Lower leg skin (tissue), 4 donors: Measurements from ENCODE around the gene KPNA5. TPM values are rescaled to one million over a fixed set of nuclear protein-coding genes. Genes with fewer than 3 reads are reported as not detected.

ENCODE experiments used
- DNase-seq, 2 donors: peaks; one replicate each; pipeline ENCODE4 v3.0.0-alpha.2; 2019; ENCODE audit warnings: low spot score in 2 of 2
- H3K4me3 ChIP-seq: fragments of 200-600 bp; sonication (generic); 2 replicates; pipeline ENCODE4 v1.5.1; 2017; ENCODE audit warnings: mild to moderate bottlenecking, low read depth; ENCODE audit not compliant: poor library complexity, severe bottlenecking
- CTCF ChIP-seq, 3 donors: fragments of 450-650 bp; IDR thresholded peaks; one replicate each; pipeline ENCODE4 v1.5.1; 2016; ENCODE audit warnings: antibody characterized with exemption in 3 of 3, mild to moderate bottlenecking in 3 of 3, moderate library complexity in 2 of 3
- POLR2A ChIP-seq, 2 donors: fragments of 450-650 bp; IDR thresholded peaks; one replicate each; pipeline ENCODE4 v1.6.1; 2016 to 2017; ENCODE audit warnings: antibody characterized with exemption in 2 of 2, mild to moderate bottlenecking in 1 of 2, moderate library complexity in 1 of 2
- WGBS, 2 donors: methylation state at CpG; one replicate each; pipeline ENCODE4 v1.1.5; 2018; 5-methylcytosine and 5-hydroxymethylcytosine counted together
- intact Hi-C: fragments of 100-400 bp; cut with DNase I; formaldehyde crosslinking; loops from one replicate; pipeline ENCODE4 v1.15.0; 2023; ENCODE audit warnings: low total_unique reads
- total RNA-seq, 4 donors: library from RNA; depleted of rRNA; stranded (reverse); fragments of >200 nt; gene quantifications; one replicate each; pipeline ENCODE4 v1.1.0, GENCODE V29; 2016

The KPNA5 gene
- total RNA-seq, 4 donors from 2014 or later, result 6.3 to 22.2 (median 8.9) TPM

DNA sequence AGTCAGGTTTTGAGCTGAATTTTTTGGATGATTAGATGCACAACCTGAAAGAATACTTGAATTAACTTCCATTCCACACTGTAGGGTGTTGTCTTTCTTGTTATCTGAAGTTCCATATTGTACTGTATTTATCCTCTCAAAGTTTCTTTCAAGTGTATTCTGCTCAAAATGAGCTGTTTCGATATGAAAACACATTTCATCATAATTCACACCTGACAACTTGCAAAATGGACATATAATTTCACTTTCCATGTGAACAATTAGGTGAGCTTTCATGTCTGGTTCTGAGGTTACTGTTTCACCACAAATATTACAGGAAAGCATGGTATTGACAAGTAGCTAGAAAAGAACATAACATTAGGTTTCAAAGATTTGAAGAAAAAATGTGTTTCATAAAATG, 14.1 kb upstream of the KPNA5 start:
- DNase-seq, result no peak
- TF ChIP-seq CTCF (IDR thresholded peaks at IDR 0.05), result no peak
- no peak for TF ChIP-seq POLR2A (IDR thresholded peaks at IDR 0.05)
- intact Hi-C loops, result no loop called here
- WGBS, 2 donors, result 55 to 62% methylated on average over 1 of the region's 1 CpG
- H3K4me3 ChIP-seq, result no peak overlapping the region

DNA sequence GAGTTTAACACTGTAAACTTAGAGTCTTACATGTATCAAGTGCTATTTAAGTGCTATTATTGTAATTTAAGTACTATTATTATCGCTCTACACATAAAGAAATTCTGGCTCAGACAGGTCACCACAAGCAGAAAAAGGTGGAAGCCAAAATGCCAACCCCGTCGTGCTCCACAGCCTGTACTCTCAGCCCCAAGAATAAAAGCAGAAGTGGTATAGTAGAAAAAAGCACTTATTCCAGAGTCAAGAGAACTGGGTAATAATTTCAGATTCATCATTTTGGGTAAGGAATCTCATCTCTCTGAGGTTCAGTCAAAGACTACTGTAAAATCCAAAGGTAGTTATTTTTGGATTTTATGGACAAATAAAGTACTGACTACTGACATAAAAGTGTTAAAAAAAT, 13.4 kb upstream of the KPNA5 start:
- 13 to 21% methylated on average over 3 of the region's 3 CpGs for WGBS, 2 donors
- intact Hi-C loops, result no loop called here
- no peak for DNase-seq
- TF ChIP-seq POLR2A (IDR thresholded peaks at IDR 0.05) (no peak), CTCF (IDR thresholded peaks at IDR 0.05) (no peak)
- no peak overlapping the region for H3K4me3 ChIP-seq

- WGBS, 2 donors, result 85 to 93% methylated on average over 4 of the region's 4 CpGs
- no peak for DNase-seq
- intact Hi-C loops, result no loop called here
- no peak for TF ChIP-seq CTCF (IDR thresholded peaks at IDR 0.05)
- TF ChIP-seq POLR2A (IDR thresholded peaks at IDR 0.05), result no peak
- no peak overlapping the region for H3K4me3 ChIP-seq
These were observed 8.7 kb upstream of the KPNA5 start for GRCh38 chr6:116672306-116672705.

DNA sequence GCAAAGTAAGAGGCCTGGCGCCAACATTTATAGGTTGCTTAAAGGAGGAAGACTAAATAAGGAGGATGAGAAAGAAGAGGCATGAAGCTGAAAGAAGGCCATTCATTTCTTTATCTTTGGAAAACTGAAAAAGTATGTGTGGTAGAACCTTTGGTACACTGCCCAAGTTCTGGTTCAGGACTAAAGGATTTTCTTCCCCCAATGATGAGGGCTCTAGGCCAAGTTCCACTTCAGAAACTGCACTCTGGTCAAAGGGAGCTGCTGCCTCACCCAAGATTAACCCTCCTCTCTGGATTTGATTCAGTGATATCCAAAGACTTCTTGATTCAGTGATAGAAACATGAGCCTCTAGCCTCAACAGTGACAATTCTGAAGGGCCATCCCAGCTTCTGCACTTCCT, 5.0 kb upstream of the KPNA5 start:
- no peak overlapping the region for H3K4me3 ChIP-seq
- WGBS, 2 donors, result 80 to 94% methylated on average over 1 of the region's 1 CpG
- intact Hi-C loops, result no loop called here
- DNase-seq, result no peak
- TF ChIP-seq CTCF (IDR thresholded peaks at IDR 0.05) (no peak), POLR2A (IDR thresholded peaks at IDR 0.05) (no peak)

GRCh38 chr6:116682334-116682712, 1.3 kb downstream of the KPNA5 start:
- 47 to 49% methylated on average over 5 of the region's 5 CpGs for WGBS, 2 donors

More at GRCh38 chr6:116682334-116682712, 1.3 kb downstream of the KPNA5 start:
- TF ChIP-seq POLR2A (IDR thresholded peaks at IDR 0.05) (no peak), CTCF (IDR thresholded peaks at IDR 0.05) (no peak)
- no peak for DNase-seq
- H3K4me3 ChIP-seq, result no peak overlapping the region
- intact Hi-C loops, result no loop called here
